WTC11 (cell line): ENCODE measurements around the gene AKT1.

Experiments
- ATF1 ChIP-seq: sonication (generic); formaldehyde crosslinking; IDR thresholded peaks from 2 replicates; pipeline ENCODE4 v1.8.1; 2023; ENCODE audit warnings: mild to moderate bottlenecking, moderate library complexity, missing genetic modification reagents
- CREB1 ChIP-seq: sonication (generic); formaldehyde crosslinking; IDR thresholded peaks from 2 replicates; pipeline ENCODE4 v1.8.0; 2023; ENCODE audit warnings: mild to moderate bottlenecking, missing genetic modification reagents
- CREM ChIP-seq: sonication (generic); formaldehyde crosslinking; IDR thresholded peaks from 2 replicates; pipeline ENCODE4 v1.8.1; 2022; ENCODE audit warnings: mild to moderate bottlenecking, missing genetic modification reagents, moderate library complexity
- NFATC4 ChIP-seq: fragments of 250-450 bp; sonication (Bioruptor Pico); IDR thresholded peaks from 2 replicates; pipeline ENCODE4 v1.9.0; 2021; ENCODE audit warnings: mild to moderate bottlenecking
- NFYB ChIP-seq: sonication (generic); formaldehyde crosslinking; conservative IDR thresholded peaks from 2 replicates; pipeline ENCODE4 v1.8.0; 2022; ENCODE audit warnings: low read depth, missing genetic modification reagents
- PREB ChIP-seq: sonication (generic); formaldehyde crosslinking; IDR thresholded peaks from 2 replicates; pipeline ENCODE4 v1.8.1; 2022; ENCODE audit warnings: mild to moderate bottlenecking, missing genetic modification reagents, moderate library complexity, borderline replicate concordance
- ZNF416 ChIP-seq: fragments of 250-450 bp; sonication (Bioruptor Pico); IDR thresholded peaks from 2 replicates; pipeline ENCODE4 v1.9.0; 2021; ENCODE audit warnings: mild to moderate bottlenecking, inconsistent platforms
- TF ChIP-seq, protein P1 (sequence below): sonication (generic); formaldehyde crosslinking; IDR thresholded peaks from 2 replicates; pipeline ENCODE4 v1.8.1; 2023; ENCODE audit warnings: mild to moderate bottlenecking, moderate library complexity, missing genetic modification reagents
- TF ChIP-seq, protein P2 (sequence below): fragments of 200-600 bp; IDR thresholded peaks from 2 replicates; pipeline ENCODE4 v1.8.0; 2022; ENCODE audit warnings: antibody characterized with exemption
- TF ChIP-seq, protein P3 (sequence below): sonication (generic); formaldehyde crosslinking; IDR thresholded peaks from 2 replicates; pipeline ENCODE4 v1.8.1; 2023; ENCODE audit warnings: mild to moderate bottlenecking, missing genetic modification reagents, borderline replicate concordance
- TF ChIP-seq, protein P4 (sequence below): sonication (generic); formaldehyde crosslinking; IDR thresholded peaks from 2 replicates; pipeline ENCODE4 v1.8.0; 2022; ENCODE audit warnings: mild to moderate bottlenecking, missing genetic modification reagents

- TF ChIP-seq ZNF416 (CRISPR knock-in tag) (no peak), CREM (CRISPR knock-in tag) (no peak), CREB1 (CRISPR knock-in tag) (no peak), NFATC4 (CRISPR knock-in tag) (no peak), NFYB (CRISPR knock-in tag) (no peak), PREB (no peak), ATF1 (CRISPR knock-in tag) (no peak)
- TF ChIP-seq, protein P1, sequence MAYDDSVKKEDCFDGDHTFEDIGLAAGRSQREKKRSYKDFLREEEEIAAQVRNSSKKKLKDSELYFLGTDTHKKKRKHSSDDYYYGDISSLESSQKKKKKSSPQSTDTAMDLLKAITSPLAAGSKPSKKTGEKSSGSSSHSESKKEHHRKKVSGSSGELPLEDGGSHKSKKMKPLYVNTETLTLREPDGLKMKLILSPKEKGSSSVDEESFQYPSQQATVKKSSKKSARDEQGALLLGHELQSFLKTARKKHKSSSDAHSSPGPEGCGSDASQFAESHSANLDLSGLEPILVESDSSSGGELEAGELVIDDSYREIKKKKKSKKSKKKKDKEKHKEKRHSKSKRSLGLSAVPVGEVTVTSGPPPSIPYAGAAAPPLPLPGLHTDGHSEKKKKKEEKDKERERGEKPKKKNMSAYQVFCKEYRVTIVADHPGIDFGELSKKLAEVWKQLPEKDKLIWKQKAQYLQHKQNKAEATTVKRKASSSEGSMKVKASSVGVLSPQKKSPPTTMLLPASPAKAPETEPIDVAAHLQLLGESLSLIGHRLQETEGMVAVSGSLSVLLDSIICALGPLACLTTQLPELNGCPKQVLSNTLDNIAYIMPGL (CRISPR knock-in tag): no peak
- TF ChIP-seq, protein P2, sequence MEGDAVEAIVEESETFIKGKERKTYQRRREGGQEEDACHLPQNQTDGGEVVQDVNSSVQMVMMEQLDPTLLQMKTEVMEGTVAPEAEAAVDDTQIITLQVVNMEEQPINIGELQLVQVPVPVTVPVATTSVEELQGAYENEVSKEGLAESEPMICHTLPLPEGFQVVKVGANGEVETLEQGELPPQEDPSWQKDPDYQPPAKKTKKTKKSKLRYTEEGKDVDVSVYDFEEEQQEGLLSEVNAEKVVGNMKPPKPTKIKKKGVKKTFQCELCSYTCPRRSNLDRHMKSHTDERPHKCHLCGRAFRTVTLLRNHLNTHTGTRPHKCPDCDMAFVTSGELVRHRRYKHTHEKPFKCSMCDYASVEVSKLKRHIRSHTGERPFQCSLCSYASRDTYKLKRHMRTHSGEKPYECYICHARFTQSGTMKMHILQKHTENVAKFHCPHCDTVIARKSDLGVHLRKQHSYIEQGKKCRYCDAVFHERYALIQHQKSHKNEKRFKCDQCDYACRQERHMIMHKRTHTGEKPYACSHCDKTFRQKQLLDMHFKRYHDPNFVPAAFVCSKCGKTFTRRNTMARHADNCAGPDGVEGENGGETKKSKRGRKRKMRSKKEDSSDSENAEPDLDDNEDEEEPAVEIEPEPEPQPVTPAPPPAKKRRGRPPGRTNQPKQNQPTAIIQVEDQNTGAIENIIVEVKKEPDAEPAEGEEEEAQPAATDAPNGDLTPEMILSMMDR: no peak
- TF ChIP-seq, protein P3, sequence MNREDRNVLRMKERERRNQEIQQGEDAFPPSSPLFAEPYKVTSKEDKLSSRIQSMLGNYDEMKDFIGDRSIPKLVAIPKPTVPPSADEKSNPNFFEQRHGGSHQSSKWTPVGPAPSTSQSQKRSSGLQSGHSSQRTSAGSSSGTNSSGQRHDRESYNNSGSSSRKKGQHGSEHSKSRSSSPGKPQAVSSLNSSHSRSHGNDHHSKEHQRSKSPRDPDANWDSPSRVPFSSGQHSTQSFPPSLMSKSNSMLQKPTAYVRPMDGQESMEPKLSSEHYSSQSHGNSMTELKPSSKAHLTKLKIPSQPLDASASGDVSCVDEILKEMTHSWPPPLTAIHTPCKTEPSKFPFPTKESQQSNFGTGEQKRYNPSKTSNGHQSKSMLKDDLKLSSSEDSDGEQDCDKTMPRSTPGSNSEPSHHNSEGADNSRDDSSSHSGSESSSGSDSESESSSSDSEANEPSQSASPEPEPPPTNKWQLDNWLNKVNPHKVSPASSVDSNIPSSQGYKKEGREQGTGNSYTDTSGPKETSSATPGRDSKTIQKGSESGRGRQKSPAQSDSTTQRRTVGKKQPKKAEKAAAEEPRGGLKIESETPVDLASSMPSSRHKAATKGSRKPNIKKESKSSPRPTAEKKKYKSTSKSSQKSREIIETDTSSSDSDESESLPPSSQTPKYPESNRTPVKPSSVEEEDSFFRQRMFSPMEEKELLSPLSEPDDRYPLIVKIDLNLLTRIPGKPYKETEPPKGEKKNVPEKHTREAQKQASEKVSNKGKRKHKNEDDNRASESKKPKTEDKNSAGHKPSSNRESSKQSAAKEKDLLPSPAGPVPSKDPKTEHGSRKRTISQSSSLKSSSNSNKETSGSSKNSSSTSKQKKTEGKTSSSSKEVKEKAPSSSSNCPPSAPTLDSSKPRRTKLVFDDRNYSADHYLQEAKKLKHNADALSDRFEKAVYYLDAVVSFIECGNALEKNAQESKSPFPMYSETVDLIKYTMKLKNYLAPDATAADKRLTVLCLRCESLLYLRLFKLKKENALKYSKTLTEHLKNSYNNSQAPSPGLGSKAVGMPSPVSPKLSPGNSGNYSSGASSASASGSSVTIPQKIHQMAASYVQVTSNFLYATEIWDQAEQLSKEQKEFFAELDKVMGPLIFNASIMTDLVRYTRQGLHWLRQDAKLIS (CRISPR knock-in tag): no peak
- TF ChIP-seq, protein P4, sequence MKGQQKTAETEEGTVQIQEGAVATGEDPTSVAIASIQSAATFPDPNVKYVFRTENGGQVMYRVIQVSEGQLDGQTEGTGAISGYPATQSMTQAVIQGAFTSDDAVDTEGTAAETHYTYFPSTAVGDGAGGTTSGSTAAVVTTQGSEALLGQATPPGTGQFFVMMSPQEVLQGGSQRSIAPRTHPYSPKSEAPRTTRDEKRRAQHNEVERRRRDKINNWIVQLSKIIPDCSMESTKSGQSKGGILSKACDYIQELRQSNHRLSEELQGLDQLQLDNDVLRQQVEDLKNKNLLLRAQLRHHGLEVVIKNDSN (CRISPR knock-in tag): no peak
These were observed 48.5 kb downstream of the AKT1 start for GRCh38 chr14:104746934-104747481.
